HG03066 (cell line): Measurements from ENCODE around the gene OTOG.

Source experiments
- ATAC-seq: cut with Tn5 transposase; IDR thresholded peaks from one replicate; pipeline ENCODE4 v1.9.1; 2021; ENCODE audit warnings: low read depth; ENCODE audit not compliant: unreplicated experiment

The OTOG gene

DNA sequence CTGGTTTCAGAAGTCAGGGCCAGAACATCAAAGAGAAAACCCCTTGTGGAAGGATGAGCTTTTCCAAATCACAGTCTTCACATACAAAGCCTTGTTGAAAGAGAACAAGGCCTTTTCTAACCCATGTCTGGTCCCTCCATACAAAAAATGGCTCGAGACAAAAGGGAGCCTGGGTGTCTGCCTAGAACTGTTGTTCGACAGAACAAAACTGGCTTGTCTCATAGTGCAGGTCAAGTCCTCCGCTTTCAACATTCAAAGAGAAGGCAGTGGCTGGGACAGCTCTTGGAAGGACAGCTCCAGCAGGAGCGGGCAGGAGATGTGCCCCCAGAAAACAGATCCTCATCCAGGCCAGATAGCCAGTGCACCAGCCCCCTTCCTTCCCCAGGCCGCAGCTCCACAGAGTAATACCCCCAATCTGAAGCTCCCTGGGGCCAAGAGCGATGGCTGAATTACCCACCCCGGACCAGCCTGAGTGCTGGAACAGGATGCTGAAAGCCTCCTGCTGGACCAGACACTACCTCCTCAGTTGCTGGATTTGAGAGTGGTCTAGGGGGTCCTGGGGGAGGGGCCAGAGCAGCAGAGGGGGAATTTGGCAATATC, 30.4 kb upstream of the OTOG start:
- ATAC-seq: no peak

- no peak for ATAC-seq
These were observed 29.9 kb upstream of the OTOG start for GRCh38 chr11:17517186-17517585.

- ATAC-seq: no peak
These were observed 28.7 kb upstream of the OTOG start for GRCh38 chr11:17518366-17518765.

GRCh38 chr11:17519061-17519885, 27.8 kb upstream of the OTOG start:
- ATAC-seq: no peak

GRCh38 chr11:17521106-17521900, 25.8 kb upstream of the OTOG start:
- ATAC-seq: no peak

DNA sequence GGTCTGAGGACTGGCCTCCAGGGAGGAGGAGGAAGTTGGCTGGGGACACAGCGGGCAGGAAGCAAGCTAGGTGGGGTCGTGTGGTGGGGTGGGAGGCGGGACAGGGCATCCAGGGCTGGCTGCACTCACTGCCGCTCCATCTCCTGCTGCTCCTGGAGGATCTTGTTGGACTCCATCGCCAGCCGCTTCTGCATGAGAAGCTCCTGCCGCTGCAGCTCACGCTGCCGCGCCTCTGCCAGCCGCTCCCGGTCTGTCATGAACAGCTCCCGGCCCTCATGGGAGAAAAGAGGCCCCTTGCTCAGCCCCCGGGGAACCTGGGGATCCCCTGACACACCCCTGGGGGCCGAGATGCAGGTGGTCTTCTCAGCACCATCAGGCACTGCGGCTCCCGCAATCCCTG, 24.4 kb upstream of the OTOG start:
- no peak for ATAC-seq

DNA sequence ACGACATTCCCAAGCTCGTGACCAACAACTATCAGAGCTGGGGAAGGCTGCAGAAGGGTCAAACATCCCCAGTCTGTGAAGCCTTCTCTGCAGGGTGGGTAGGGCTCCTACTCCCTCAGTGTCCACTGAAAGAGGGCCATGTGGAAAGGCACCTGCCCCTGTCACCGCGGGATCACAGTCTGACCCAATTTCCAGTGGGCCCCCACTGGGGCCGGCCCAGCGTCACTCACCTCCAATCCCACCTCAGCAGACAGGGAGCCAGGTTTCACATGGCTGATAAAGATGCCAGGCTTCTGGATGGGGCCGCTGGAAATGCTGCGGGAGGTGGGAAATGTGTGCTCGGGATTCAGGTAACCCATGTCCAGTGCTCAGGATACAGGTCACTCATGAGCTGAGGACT, 22.8 kb upstream of the OTOG start:
- ATAC-seq: no peak

DNA sequence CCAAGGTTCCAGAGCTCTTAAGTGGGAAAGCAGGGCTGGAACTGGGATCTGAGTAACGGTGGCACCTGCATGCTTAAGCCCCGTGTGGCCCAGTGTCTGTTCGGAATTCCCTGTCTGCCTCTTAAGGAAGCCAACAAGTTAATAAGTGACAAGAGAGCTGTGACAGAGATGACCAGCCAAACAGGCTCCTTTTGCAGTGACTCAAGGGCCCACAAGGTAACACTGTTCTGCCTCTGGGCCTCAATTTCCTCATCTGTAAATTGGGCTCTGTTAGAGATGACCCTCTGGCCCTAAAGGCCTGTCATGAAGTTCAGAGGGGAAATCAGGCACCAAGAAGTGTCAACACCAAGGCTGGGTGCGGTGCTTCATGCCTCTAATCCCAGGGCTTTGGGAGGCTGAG, 21.5 kb upstream of the OTOG start:
- no peak for ATAC-seq

GRCh38 chr11:17526326-17526725, 20.7 kb upstream of the OTOG start:
- no peak for ATAC-seq

DNA sequence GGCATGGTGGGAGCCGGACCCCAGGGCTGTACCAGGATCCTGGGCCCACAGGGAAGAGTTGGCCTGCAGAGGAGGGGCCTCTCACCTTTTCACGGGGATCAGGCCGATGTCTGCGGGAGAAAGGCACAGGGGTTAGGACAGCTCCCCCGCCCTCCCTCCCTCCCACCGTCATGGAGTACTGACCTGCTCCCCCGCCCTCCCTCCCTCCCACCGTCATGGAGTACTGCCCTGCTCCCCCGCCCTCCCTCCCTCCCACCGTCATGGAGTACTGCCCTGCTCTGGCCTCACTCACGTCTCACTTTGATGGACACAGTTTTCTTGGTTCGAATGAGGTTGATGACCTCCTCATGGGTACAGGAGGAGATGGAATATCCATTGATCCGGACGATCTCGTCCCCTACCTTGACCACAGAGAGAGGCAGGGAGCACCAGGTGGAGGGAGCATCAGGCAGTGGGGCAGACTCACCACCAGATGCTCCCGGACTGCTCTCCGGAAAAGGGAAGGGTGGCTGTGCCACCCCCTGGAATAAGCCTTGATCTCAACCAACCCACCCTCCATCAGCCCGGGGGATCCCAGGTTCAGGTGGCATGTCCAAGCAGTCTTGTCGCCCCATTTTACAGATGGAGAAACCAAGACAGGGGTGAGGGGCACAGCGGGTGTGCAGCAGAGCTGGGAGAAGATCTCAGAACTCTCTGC, 20.0 kb upstream of the OTOG start:
- no peak for ATAC-seq

DNA sequence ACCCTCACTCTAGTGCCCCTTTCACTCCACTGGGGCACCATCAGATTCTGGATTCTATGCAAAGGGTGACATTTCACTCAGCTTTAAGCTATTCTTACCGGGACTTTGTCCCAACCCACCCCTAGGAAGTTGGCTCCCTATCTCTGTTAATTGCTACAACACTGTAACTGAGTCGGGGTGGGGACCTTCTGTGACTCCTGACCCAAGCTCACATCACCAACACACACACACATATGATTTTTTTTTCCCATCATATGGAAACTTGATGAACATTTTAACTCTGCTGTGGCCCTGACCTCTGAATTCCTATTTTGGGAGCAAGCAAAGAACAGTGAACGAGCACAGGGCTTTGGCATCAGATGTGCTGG, 19.4 kb upstream of the OTOG start:
- no peak for ATAC-seq

DNA sequence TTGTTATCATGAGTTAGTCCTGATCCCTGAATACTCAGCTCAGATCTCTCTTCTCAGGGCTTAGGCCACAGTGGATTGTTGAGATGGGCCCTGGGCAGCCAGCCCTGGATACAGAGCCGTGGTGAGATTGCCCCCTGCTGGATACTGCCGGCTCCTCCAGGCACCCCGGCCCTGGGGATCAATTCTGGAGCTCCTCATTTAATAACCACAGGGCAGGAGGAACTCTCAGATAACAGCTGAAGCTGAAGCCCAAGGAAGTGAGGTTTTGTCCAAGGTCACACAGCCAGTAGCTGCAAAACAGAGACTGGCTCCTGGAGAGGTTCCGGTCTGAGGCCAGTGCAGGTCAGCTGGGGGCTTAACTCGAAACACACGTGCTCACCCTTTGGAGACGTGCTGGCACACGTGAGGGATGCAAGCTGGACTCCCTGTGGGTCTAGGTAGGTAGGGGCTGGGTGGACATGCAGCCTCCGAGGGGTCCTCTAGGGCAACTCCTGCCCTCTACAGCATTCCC, 18.8 kb upstream of the OTOG start:
- ATAC-seq: peak; percentile 72

DNA sequence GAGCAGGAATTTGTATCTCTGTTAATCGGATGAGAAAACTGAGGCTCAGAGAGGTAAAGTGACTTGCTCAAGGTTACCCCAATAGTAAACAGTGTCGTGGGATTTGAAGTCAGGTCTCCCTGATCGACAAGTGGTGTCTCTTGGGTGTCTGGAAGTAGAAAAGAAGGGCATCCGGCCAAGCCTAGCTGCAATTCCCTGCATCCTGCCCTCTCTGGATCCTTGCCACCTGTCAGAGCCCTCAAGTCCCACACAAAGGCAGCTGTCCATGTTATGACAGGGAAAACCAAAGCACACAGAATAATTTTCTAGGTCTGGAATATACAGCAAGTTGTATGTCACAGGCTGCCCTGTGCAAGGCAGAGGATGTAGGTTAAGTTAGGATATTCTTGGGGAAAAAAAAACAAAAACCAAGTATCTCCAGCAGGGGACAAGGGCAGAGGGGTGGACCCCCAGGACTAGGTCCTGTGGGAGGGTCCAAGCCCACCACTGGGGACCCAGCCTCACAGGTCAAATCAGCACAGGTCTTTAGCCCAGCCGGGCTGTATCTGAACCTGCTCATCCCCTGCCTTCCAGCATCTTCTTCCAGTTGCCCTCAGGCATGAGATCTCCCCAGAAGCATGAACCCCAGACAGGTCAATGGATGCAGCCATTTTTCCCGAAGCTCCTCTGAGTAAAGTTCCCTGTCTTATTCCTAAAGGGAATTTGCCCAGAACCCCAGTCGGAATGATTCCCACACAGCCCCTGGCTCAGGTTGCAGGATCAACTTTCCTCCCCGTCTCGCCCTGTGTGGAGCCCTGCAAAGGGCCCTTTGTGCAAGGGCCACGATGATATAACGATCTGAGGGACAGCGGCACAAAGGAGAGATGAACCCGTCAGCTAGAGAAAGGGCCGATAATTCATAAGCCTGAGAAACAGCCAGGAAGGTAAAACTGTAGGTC, 17.9 kb upstream of the OTOG start:
- ATAC-seq: no peak

- ATAC-seq: no peak
These were observed 17.2 kb upstream of the OTOG start for GRCh38 chr11:17529844-17530185.

DNA sequence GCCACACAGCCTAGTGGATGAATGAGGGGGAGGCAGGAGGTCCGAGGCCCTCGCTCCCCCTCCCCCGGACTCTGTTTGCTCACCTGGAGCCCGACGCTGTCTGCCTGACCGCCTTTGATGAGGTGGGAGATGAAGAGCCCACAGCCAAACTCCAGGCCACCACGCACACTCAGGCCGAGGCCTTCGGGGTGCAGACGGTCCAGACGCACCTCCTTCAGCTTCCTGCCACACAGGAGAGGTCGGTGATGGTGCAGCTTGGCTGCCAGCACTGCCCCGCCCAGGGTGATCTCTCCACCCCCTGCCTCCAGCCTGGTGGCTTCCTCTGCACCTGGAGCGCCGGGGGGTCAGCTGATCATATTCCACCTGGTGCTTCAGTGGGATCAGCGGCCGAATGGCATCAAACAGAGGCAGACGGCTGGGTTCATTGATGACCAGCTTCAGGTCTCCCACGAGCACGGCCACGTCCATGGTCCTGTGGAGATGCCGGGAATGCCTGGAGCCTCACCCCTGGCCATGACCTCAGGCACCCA, 15.9 kb upstream of the OTOG start:
- ATAC-seq: no peak

- no peak for ATAC-seq
These were observed 15.4 kb upstream of the OTOG start for GRCh38 chr11:17531636-17532113.

GRCh38 chr11:17532784-17533183, 14.3 kb upstream of the OTOG start:
- ATAC-seq: no peak

DNA sequence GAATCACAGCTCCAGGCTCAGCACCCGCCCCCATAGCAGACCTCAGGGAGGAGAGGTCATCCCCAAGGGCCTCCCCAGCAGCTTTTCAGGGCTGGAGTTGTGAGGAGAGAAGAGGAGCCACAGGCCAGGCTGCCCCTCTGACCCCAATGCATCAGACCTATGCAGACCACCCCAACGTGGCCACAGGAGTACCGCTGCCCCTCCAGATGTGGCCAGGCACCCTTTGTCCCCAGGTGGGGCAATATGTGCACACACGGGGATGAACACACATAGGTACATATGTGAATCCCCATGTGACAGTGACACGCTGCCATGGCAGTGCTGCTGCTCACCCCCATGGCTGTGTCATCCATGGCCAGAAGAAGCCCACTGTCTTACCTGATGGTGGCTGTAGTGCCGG, 13.7 kb upstream of the OTOG start:
- ATAC-seq: no peak

- no peak for ATAC-seq
These were observed 13.2 kb upstream of the OTOG start for GRCh38 chr11:17533778-17534415.
